Activated CD8-positive, alpha-beta memory T cell treated with anti-CD3 and anti-CD28 coated beads for 48 hours (primary cell): Measurements from ENCODE around the gene CD2AP.
"Not testable (repeated sequence)": the region's sequence is repeated elsewhere in the genome, so short reads cannot be mapped to it uniquely, and the experiment has no call there.

Experiments
- DNase-seq, 3 experiments: peaks; one replicate each; pipeline ENCODE4 v3.0.0-alpha.2; 2020; ENCODE audit warnings: low read depth in 2 of 3, low spot score in 2 of 3

Gene CD2AP

DNA sequence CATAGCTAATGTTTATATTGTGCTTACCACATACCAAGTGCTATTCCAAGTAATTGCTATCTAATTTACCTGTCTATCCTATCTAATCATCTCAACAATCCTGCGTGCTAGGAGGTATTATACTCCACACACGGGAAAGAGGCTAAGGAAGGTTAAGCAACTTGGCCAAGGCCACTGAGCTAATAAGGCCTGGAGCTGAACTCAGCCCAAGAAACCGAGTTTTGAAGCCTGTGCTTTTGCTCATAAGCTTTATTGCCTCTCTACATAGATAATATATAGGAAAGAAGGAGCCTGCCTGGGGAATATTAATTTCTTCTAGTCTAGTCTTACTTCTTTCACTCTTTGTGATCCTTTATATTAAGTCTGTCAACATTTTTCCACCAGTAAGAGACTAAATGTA, 153.0 kb downstream of the CD2AP start:
- no peak for DNase-seq

DNA sequence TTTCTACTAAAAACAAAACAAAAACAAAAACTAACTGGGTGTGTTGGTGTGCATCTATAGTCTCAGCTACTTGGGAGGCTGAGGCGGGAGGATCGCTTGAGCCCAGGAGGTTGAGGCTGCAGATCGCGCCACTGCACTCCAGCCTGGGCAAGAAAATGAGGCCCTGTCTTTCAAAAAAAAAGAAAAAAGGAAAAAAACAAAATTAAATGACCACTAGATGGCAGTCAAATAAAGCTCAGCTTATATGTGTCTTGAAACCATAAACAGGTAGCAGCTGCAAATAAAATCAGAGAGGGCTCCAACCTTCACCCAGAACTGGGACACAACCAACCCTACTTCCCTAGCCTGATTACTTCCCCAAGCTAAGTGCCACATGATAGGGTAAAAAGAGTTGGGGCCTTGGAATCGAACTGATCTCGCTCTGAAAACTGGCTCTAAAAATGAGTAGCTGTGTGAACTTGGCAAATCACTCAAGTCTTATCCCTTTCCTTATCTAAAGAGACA, 153.7 kb downstream of the CD2AP start:
- DNase-seq = no peak

DNA sequence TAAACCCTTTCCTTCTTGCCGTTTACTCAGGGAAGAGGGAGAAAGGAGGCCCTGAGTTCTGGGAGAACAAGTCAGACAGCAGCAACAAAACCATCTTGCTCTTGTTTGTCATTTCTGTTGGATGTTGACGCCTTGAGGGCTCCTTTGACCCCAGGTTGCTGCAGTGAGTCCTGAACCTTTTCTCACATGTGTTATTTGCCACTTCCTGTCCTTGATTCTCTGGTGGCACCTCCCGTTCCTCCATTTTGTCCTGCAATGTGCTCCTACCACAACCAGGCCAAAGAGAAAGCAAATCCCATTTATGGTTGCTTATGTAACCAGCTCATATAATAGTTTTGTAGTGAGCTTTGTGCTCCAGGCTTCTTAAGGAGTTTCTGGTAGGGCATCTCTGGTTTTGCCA, 154.2 kb downstream of the CD2AP start:
- no peak for DNase-seq

DNA sequence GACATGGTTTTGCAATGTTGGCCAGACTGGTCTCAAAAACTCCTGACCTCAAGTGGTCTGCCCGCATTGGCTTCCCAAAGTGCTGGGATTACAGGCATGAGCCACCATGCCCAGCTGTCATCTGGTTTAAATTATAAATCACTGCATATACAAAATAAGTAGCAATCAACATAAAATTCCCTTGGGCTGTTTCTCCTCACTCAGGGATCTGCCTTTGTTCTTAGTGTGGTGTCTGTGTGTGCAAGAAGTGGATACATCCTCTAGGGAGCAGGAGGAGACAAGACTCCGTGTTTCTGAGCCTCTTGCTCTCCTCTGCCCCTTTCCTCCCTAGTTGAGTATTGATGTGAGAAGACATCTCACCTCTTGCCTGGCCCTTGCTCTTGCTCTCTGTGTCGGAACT, 155.6 kb downstream of the CD2AP start:
- DNase-seq = no peak

- no peak for DNase-seq
Measured at GRCh38 chr6:47634210-47635047, 156.8 kb downstream of the CD2AP start.

DNA sequence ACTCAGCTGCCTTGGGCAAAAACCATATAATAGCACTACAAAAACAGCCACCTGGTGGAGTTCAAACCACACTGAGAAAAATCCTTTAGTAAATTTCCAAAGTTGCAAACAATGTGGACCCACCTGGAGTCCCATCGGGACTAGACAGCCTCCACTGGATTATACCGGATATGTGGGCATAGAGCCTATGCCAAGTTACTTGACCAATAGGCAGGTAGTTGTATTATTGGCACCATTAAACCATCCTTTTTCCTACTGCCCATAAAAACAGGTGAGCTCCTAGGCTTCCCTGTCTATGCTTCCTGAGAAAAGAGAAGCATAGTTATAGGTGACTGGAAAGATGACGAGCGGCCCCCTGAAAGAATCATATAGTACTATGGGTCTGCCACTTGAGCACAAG, 169.1 kb downstream of the CD2AP start:
- no peak for DNase-seq

- DNase-seq = no peak
Measured at GRCh38 chr6:47647188-47647587, 169.6 kb downstream of the CD2AP start.

- not testable (repeated sequence) for DNase-seq
Measured at GRCh38 chr6:47647626-47648025, 170.0 kb downstream of the CD2AP start.

- no peak for DNase-seq
Measured at GRCh38 chr6:47648031-47648430, 170.4 kb downstream of the CD2AP start.

DNA sequence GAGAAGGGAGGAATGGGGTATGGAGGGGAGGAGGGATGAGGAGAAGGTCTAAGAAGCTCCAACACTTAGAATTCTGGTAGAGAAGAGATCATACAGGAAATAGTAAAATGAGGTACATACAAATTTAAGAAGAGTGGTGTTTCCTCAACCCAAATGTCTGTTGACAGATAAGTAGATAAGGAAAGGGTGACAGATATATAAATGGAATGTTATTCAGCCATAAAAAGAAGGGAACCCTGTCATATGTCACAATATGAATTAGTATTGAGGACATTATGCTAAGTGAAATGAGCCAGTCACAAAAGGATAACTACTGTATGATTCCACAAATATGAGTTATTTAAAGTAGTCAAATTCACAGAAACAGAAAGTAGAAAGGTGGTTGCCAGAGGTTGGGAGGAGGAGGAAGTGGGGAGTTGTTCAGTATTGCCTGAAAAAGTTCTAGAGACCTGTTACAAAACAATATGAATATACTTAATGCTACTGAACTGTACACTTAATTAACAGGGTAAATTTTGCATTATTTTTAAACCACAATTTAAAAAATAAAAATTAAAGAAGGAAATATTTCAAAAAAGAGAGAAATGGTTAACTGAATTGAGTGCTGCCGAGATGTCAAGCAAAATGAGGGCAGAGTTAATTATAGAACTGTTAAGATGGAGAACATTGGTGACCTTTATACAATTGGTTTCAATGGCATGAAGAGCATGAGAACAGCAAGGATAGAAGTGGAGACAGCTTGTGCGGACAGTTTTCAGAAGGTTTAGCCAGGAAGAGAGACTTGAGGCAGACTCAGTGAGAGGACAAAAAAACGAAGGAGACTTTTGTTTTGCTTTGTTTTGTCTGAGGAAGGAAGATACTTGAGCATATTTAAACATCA, 173.2 kb downstream of the CD2AP start:
- DNase-seq = no peak

- DNase-seq = no peak
Measured at GRCh38 chr6:47651505-47651944, 173.9 kb downstream of the CD2AP start.

GRCh38 chr6:47653706-47654105, 176.1 kb downstream of the CD2AP start:
- no peak for DNase-seq

GRCh38 chr6:47654255-47654654, 176.7 kb downstream of the CD2AP start:
- DNase-seq = no peak

GRCh38 chr6:47655719-47656595, 178.4 kb downstream of the CD2AP start:
- peak in 1 of 3 experiments; percentile 12 for DNase-seq

GRCh38 chr6:47661960-47662359, 184.4 kb downstream of the CD2AP start:
- no peak for DNase-seq

GRCh38 chr6:47663462-47664216, 186.1 kb downstream of the CD2AP start:
- DNase-seq = no peak

DNA sequence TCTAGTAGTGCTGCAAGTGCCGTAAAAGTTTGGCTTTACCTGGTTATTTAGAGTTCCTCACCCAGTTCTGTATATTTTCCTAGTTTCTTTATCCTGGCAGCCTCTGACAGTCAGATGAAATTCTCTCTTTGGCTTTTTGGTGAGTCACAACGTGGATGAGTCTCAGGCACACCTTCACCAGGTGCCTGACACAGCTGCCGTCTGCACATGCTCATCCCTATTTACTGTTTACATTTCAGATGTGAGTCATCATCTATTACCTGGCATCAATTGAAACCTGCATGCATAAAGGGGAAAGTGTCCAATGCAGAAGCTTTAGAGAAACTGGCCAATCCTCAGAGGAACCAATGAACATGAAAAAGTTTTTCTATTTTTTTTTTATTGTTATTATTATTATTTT, 187.5 kb downstream of the CD2AP start:
- no peak for DNase-seq

DNA sequence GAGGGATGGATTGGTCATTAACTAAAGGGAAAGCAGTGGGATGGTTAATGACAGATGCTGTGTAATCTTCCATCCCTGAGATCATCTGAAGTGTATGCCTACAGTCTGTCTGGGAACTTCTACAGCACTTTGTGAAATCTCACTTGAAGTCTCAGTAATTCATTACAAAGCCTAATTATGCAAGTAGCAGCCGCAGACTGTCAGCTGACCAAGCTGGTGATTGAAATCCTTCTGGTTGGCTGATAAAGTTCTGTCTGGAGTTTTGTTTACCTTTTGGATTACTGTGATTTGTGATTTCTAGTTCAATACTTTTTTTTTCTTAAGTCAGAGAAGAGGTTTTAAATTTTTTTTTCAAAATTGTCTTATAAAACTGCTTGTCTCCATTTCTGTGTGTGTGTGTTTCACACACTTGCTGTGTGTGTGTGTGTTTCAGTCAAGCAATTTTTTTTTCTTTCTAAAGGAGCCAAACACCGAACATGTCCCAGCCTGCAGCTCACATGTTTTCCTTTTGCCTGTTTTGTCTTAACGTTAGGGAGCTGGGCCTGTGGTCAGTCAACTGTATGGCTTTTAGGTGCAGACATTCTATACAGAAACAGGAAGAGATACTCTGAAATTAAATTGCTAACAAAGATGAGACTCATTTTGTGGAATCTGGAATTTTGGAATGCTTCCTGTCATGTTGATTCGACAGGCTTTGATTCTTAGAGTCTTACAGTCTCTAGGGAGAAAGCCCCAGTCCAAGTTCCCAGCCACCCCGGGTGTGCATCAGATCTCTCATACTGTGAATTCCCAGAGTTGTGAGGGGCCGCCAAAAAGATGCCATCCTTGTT, 192.3 kb downstream of the CD2AP start:
- no peak for DNase-seq

- no peak for DNase-seq
Measured at GRCh38 chr6:47670851-47671250, 193.3 kb downstream of the CD2AP start.
